Superior temporal gyrus (tissue), 1 donor: ENCODE results near the gene PRMT6.
"Not testable (repeated sequence)": the region's sequence is repeated elsewhere in the genome, so short reads cannot be mapped to it uniquely, and the experiment has no call there.

Source experiments
- DNase-seq: peaks from one replicate; pipeline ENCODE4 v3.0.0-alpha.2; 2016; ENCODE audit errors: extremely low spot score

PRMT6 gene

DNA sequence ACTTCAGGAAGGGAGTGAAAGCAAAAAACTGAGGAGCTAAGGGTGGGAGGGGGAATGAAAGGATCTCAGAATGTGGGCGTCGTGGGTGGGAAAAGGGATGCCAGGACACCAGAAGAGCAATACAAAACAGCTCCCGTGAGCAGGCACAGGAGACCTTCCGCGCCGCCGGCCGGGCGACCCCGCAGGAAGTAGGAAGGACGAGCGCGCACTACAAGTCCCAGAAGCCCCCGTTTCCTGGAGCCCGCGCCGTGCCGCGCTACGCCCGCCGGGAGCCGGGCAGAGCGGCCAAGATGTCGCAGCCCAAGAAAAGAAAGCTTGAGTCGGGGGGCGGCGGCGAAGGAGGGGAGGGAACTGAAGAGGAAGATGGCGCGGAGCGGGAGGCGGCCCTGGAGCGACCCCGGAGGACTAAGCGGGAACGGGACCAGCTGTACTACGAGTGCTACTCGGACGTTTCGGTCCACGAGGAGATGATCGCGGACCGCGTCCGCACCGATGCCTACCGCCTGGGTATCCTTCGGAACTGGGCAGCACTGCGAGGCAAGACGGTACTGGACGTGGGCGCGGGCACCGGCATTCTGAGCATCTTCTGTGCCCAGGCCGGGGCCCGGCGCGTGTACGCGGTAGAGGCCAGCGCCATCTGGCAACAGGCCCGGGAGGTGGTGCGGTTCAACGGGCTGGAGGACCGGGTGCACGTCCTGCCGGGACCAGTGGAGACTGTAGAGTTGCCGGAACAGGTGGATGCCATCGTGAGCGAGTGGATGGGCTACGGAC is at the start of gene PRMT6:
Gene PRMT6, plus strand, starts transcription at position 249 of the 771 bp plus-strand sequence. Its CDS starts 42 bp downstream, at position 291.
- peak; percentile 79 for DNase-seq

DNA sequence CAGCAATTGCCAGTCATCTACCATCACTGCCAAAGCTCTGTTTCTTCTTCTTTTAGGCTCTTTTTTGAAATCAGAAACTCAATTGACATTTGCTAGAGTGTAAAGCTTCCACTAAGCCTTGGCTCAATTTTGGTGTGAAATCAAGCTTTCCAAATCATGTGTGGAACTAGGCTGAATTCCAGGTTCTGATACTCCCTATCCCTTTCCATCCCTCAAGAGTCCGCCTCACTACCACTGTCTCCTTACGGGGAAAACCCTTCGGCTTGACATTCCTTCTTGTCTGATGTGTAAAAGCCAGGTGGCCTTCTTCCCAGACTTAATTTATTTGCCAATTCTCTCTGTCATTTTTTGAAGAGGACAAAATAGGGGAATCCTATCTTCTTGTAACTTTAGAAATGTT is 47.2 kb upstream of the PRMT6 start:
- peak; percentile 42 for DNase-seq

DNA sequence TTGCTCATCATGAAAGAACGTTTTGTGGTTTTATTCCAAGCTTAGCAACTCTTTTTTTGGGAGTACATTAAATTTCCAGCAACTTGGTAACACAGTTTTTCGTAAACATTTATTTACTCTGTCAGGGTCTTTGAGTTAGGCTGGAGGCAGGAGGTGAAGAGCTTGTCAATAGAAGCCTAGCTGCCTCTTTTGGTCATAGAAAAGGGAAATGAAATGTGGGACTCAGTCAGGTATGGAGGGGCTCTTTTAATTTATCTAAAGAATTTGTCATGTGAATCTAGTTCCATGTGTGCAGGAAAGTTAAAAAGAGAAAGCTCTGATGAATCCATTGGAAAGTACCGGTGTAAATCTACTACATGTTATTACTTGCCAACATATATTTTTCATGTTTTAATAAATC is 45.9 kb upstream of the PRMT6 start:
- DNase-seq: no peak

DNA sequence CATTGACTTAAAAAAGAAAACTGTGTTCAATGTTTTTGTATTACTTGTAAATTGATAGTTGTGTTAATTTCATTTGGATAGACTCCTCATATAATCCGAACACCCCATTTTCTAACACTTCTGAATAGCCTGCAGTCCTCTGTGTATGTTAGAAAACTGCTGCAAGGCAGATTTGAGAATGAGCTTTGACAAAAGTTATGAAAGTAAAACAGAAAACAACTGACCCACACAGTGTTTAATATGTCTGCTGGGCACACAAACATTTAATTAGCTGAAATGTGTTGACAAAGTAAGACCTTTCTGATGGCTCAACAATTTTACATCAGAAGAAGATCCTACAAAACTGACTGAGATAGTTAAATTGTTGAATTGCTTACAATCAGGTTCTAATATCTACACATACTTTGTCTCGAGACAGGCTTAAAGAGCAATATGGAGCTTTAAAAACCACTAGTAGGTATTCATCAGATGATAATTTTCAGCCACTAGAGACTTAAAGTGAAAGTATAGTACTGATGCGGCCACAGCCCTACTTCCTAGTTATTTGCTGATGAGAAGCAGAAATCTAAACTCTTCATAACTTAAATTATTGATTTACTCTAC is 40.0 kb upstream of the PRMT6 start:
- no peak for DNase-seq

DNA sequence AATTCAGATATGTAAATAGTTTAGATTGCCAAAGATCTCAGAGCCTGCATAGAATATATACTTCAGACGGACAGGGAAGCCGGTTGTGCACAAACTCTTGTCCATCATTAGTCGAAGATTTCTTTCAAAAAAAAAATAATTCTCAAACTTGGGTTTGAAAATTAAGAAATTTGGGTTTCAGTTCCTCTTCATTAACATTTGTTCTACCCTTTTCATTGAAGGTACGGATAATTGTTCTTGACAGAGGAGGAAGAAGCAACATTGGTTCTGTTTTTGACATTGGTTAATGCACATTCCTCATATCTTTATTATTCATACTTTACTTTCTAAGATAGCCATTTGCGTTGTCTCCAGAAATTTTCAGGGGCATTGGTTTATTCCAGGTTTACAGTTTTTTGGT is 38.0 kb upstream of the PRMT6 start:
- no peak for DNase-seq

DNA sequence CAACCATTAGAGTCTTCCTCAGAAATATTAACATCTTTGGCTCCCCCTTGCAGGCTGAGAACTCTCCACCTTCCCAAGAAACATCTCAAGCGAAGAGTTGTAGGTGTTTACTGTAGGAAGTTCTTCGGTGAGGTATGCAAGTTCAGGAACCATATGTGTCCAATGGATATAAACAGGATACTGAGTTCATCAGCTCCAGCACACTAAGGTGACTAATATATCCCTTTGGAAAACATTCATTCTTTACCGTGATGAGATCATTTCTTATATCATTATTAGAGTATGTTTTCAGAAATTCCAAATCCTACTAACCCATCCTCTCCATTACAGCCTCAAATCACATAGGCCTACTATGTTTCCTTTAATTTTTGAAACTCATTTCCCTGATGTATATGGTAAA is 37.3 kb upstream of the PRMT6 start:
- DNase-seq: no peak

DNA sequence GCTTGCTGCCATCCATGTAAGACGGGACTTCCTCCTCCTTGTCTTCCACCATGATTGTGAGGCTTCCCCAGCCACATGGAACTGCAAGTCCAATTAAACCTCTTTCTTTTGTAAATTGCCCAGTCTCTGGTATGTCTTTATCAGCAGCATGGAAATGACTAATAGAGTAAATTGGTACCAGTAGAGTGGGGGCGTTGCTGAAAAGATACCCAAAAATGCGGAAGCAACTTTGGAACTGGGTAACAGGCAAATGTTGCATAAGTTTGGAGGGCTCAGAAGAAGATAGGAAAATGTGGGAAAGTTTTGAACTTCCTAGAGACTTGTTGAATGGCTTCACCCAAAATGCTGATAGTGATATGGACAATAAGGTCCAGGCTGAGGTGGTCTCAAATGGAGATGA is 17.6 kb upstream of the PRMT6 start:
- DNase-seq: not testable (repeated sequence)

DNA sequence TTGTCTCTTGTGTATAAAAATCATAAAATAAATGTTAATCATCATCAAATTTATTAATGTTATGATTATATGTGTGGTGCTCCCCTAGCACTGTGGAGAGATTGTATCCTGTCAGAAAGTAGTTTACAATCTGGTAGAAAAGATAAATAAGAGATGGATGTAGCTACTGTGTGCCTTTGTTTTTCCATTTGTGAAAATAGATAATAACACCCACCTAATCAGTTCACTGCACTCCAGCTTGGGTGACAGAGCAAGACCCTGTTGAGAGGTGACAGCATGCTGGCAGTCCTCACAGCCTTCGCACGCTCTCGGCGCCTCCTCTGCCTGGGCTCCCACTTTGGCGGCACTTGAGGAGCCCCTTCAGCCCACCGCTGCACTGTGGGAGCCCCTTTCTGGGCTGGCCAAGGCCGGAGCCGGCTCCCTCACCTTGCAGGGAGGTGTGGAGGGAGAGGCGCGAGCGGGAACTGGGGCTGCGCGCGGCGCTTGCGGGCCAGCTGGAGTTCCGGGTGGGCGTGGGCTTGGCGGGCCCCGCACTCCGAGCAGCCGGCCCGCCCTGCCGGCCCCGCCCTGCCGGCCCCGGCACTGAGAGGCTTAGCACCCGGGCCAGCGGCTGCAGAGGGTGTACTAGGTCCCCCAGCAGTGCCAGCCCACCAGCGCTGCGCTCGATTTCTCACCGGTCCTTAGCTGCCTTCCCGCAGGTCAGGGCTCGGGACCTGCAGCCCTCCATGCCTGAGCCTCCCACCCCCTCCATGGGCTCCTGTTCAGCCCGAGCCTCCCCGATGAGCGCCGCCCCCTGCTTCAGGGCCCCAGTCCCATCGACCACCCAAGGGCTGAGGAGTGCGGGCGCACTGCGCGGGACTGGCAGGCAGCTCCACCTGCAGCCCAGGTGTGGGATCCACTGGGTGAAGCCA is 11.9 kb upstream of the PRMT6 start:
- DNase-seq: not testable (repeated sequence)

DNA sequence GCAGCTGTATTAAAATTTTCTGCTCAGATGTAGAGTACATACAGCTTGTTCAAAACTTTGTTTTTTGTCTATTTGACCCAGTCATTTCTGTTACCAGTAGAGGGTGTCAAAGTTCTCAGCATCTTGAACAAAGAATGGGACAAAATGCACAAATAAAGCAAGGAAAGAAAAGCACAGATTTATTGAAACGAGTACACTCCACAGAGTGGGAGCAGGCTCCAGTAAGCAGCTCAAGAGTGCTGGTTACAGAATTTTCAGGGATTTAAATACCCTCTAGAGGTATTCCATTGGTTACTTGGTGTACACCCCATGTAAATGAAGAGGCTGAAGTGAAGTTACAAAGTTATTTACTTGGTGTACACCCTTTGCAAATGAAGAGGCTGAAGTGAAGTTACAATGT is 8.9 kb upstream of the PRMT6 start:
- DNase-seq: no peak

DNA sequence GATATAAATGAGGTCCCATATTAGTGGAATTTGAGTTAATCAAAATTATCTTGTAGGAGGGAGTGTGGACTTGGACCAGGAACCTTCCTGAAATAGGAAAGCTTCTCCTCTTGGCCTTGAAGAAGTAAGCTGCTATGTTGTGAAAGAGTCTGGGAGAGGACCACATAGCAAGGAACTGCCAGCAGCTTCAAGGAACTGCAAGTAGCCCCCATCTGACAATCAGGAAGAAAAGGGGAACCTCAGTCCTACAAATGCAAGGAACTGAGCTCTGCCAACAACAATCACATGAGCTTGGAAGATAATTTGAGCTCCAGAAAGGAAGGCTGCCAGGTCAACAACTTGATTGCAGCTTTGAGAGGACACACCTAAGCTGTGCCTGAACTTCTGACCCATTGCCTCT is 8.2 kb upstream of the PRMT6 start:
- no peak for DNase-seq

DNA sequence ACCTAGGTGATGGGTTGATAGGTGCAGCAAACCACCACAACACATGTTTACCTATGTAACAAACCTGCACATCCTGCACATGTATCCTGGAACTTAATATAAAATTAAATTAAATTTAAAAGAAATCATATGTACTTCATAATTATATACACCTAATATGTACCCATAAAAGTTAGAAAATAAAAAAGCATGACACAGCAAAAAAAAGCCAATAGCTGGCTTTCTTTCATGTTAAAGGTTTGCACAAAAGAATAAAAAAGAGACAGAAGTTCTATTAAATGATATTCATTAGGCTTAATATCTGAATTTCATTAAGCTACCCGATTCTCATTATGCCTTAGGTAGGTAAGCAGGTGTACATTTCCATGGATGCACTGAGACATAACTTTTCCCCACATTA is 5.2 kb upstream of the PRMT6 start:
- no peak for DNase-seq

DNA sequence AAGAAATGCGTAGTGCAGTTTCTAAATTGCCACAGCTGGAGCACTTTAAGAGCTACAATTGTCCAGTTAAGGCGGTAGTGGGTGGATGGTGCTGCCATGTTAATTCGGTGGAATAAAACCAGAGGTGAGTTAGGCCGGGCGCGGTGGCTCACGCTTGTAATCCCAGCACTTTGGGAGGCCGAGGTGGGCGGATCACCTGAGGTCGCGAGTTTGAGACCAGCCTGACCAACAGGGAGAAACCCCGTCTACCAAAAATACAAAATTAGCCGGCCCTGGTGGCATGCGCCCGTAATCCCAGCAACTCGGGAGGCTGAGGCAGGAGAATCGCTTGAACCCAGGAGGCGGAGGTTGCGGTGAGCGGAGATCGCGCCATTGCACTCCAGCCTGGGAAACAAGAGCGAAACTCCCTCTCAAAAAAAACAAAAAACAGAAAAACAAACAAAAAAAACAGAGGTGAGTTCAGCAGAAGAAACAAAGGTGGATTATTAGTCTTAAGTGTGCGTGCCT is 502 bp upstream of the PRMT6 start:
- not testable (repeated sequence) for DNase-seq

DNA sequence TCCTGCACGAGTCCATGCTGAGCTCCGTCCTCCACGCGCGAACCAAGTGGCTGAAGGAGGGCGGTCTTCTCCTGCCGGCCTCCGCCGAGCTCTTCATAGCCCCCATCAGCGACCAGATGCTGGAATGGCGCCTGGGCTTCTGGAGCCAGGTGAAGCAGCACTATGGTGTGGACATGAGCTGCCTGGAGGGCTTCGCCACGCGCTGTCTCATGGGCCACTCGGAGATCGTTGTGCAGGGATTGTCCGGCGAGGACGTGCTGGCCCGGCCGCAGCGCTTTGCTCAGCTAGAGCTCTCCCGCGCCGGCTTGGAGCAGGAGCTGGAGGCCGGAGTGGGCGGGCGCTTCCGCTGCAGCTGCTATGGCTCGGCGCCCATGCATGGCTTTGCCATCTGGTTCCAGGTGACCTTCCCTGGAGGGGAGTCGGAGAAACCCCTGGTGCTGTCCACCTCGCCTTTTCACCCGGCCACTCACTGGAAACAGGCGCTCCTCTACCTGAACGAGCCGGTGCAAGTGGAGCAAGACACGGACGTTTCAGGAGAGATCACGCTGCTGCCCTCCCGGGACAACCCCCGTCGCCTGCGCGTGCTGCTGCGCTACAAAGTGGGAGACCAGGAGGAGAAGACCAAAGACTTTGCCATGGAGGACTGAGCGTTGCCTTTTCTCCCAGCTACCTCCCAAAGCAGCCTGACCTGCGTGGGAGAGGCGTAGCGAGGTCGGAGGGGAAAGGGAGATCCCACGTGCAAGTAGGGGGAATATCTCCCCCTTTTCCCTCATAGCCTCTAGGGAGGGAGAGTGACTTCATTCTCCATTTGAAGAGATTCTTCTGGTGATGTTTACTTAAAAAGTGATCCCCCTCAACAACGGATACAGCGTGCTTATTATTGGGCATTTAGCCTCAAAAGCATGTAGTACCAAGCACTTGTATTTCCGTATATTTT is 991 bp downstream of the PRMT6 start:
- peak; percentile 72 for DNase-seq

DNA sequence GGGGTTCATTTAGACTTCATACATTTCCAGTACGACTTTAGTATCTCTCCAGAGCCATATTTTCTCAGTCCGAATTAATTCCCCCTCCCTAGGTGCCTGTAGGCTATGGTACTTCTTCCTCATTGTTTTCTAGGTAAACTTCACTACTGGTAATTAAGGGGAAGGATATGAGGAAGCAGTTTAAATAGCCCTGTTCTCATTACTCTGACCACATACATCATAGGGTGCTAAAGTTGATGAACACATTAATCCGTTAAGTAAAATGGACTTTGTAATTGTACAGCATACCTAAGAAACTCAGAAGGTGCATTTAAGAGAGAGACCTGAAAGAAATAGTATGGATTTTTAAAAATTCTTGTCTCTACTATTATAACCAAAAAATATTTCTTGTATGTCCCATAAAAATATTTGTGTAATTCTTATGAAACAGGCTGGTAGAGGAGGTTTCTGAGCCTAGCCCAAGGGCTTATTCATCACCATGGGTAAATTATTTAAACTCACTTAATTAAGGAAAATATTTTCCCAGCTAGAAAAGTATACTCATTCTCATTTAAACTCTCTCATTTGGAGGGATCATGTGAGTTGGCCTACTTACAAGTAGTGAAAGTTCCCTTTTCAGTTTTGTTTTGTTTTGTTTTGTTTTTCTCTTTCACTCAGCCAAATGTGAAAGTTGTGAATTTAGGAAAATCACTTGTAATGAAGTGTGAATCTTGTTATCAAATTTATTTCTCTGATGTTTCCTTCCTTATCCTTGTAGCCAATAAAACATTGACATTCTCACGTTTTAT is 2.0 kb downstream of the PRMT6 start:
- peak; percentile 31 for DNase-seq

DNA sequence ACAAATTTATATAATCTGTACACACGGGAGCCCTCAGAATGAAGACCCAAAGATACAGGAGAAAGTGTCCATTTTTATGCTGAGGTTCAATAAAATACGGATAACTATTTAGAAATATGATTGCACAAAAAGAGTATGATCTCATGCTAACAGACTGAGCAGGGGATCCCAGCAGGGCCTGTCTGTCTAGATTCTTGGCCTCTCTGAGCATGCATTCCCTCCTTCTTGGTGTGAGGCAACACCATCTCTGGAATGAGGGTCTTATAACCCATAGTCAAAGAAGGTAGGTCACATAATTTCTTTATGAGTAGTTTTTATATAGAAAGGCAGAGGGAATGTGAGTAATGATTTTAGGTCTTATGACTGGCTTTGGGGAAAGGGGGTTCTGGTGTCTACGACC is 5.4 kb downstream of the PRMT6 start:
- DNase-seq: no peak

DNA sequence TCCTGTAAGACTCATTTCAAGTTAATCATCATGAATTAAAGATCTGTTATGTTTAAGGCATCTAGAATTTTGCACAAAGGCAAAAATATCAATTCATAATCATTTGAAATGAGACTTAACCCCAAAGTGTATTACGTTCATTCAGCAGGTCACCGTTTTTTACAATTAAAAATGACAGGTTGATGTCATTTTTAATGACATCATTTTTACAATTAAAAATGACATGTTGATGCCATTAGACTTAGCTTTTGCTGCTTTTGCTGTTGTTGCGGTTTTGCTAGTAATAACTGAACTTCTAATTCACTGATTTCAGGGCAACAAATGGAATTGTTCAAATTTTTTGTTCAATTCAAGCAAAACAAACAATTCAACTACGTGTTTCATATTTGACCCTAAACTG is 17.0 kb downstream of the PRMT6 start:
- DNase-seq: no peak

DNA sequence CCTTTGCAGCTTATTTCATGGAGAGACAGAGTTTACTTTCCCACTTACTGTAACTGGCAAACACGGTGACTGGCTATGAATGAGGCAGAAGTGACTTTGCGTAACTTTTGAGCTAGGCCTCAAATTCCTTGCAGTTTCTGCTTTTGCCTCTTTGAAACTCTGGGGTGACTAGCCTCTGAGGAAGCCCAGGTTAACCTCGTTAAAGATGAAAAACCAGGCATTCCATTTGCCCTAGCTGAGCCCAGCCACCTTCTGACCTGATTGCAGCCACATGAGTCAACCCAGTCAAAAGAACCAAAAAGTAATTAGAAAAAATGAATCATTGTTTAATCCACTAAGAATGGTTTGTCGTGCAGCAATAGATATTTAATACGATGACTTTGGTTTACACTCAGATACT is 20.4 kb downstream of the PRMT6 start:
- DNase-seq: no peak

DNA sequence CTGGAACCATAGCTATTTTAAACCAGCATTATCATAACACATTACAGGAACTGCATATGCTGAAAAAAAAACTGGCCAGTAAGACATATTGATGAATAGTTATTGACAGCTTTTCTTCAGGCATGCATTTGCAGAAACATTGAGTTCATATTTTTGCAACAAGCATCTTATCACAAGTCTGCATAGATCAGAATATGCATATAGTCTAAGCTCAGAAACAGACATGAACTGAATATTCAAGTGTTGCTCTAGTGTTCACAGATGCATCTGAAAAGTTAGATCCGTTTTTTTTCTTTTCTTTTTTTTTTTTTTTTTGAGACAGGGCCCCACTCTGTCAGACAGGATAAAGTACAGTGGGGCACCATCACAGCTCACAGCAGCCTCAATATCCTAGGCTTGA is 22.8 kb downstream of the PRMT6 start:
- DNase-seq: no peak

DNA sequence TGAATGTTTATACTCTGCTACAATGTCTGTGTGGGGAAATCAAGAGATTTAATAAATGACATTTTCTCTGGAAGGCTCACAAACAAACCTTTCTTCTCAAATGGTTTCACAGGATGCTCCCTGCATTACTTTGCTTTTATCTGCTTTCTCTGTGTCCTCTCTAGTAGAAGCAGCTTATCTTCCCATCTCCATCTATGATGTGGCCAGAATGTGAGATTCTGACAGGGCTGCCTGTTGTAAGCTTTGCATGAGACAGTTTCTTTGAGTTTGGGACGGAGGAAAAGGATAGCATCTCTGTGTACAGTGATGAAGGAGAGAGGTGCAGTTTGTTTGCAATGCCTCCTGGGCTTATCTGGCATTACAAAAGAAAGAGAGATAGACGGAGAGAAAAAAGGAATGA is 24.6 kb downstream of the PRMT6 start:
- no peak for DNase-seq

DNA sequence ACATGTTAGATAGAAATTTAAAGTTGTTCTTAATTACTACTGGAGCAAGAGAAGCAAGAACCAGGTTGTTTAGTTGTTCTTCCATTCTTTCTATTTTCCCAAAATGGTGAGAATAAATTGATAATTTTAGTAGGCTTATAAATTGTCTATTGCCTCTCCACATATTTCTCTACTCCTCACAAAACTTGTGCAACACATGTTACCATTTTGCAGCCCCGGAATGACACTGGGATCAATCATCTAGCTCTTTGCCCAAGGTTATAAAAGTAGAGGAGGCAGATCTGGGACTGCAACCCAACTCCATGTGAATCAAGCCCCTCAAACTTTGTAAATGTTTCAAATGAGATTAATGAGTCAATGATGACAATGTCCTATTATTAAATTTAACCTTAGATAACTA is 34.9 kb downstream of the PRMT6 start:
- DNase-seq: no peak
